Measurements from ENCODE around the gene NHERF2.

NHERF2 gene

GRCh38 chr16:2039274-2040031, 12.8 kb downstream of the NHERF2 start:
- no peak overlapping the region for H3K27ac ChIP-seq (ENCODE audit: low read length)

GRCh38 chr16:2040041-2040786, 13.5 kb downstream of the NHERF2 start:
- Histone ChIP-seq H3F3A (ENCODE audit: insufficient read depth, low read length) (no peaks in the 10 kb centered on the region), H3K27me3 (replicated peaks; ENCODE audit: insufficient read depth, low read length) (peaks cover 14% of the 10 kb centered on the region), H4K20me1 (ENCODE audit: insufficient read depth, low read length) (no peaks in the 10 kb centered on the region), H3K27ac (ENCODE audit: low read length) (no peak overlapping the region), H3K9me3 (replicated peaks; ENCODE audit: insufficient read depth, low read length) (no peaks in the 10 kb centered on the region), H3K4me3 (ENCODE audit: low read length) (no peak overlapping the region), H3K4me1 (ENCODE audit: low read length) (no peaks in the 10 kb centered on the region), H3K4me2 (ENCODE audit: low read depth, low read length) (no peak overlapping the region), H2AFZ (ENCODE audit: low read length) (no peak overlapping the region), H3K9me2 (replicated peaks; ENCODE audit: insufficient read depth, low read length) (no peaks in the 10 kb centered on the region), H3K9ac (ENCODE audit: low read length) (no peak overlapping the region), H3K79me2 (ENCODE audit: low read length) (no peaks in the 10 kb centered on the region), H3K36me3 (replicated peaks; ENCODE audit: insufficient read depth, low read length) (no peaks in the 10 kb centered on the region)
- TF ChIP-seq EZH2 (optimal IDR thresholded peaks at IDR 0.05; ENCODE audit: low read depth, low read length) = no peak
- no peak for TF ChIP-seq EZH2phosphoT487 (IDR thresholded peaks at IDR 0.05; ENCODE audit: low read length)
- TF ChIP-seq CTCF (IDR thresholded peaks at IDR 0.05; ENCODE audit: low read length) = no peak
- DNase-seq = no peak

More at GRCh38 chr16:2039274-2040031, 12.8 kb downstream of the NHERF2 start:
- no peaks in the 10 kb centered on the region for H3K9me3 ChIP-seq (replicated peaks; ENCODE audit: insufficient read depth, low read length)
- no peak for DNase-seq
- no peaks in the 10 kb centered on the region for H3K79me2 ChIP-seq (ENCODE audit: low read length)
- no peak overlapping the region for H3K4me2 ChIP-seq (ENCODE audit: low read depth, low read length)
- H3F3A ChIP-seq (ENCODE audit: insufficient read depth, low read length) = no peaks in the 10 kb centered on the region
- H3K4me3 ChIP-seq (ENCODE audit: low read length) = no peak overlapping the region
- H3K27me3 ChIP-seq (replicated peaks; ENCODE audit: insufficient read depth, low read length) = peaks cover 21% of the 10 kb centered on the region
- no peak overlapping the region for H3K9ac ChIP-seq (ENCODE audit: low read length)
- H4K20me1 ChIP-seq (ENCODE audit: insufficient read depth, low read length) = no peaks in the 10 kb centered on the region
- no peaks in the 10 kb centered on the region for H3K9me2 ChIP-seq (replicated peaks; ENCODE audit: insufficient read depth, low read length)
- no peaks in the 10 kb centered on the region for H3K36me3 ChIP-seq (replicated peaks; ENCODE audit: insufficient read depth, low read length)
- no peak overlapping the region for H2AFZ ChIP-seq (ENCODE audit: low read length)
- TF ChIP-seq EZH2phosphoT487 (IDR thresholded peaks at IDR 0.05; ENCODE audit: low read length) (no peak), EZH2 (optimal IDR thresholded peaks at IDR 0.05; ENCODE audit: low read depth, low read length) (no peak), CTCF (IDR thresholded peaks at IDR 0.05; ENCODE audit: low read length) (no peak)
- H3K4me1 ChIP-seq (ENCODE audit: low read length) = no peaks in the 10 kb centered on the region

- Histone ChIP-seq H3K79me2 (ENCODE audit: low read length) (no peaks in the 10 kb centered on the region), H3K4me1 (ENCODE audit: low read length) (no peaks in the 10 kb centered on the region), H3K9me3 (replicated peaks; ENCODE audit: insufficient read depth, low read length) (no peaks in the 10 kb centered on the region), H3K27me3 (replicated peaks; ENCODE audit: insufficient read depth, low read length) (peaks cover 9% of the 10 kb centered on the region; the same call in 1 of the 2 replicates), H3K36me3 (replicated peaks; ENCODE audit: insufficient read depth, low read length) (no peaks in the 10 kb centered on the region), H3F3A (ENCODE audit: insufficient read depth, low read length) (no peaks in the 10 kb centered on the region), H3K27ac (ENCODE audit: low read length) (no peak overlapping the region), H3K4me3 (ENCODE audit: low read length) (no peak overlapping the region), H3K9ac (ENCODE audit: low read length) (no peak overlapping the region), H3K4me2 (ENCODE audit: low read depth, low read length) (no peak overlapping the region), H3K9me2 (replicated peaks; ENCODE audit: insufficient read depth, low read length) (no peaks in the 10 kb centered on the region), H2AFZ (ENCODE audit: low read length) (no peak overlapping the region), H4K20me1 (ENCODE audit: insufficient read depth, low read length) (no peaks in the 10 kb centered on the region)
- DNase-seq = no peak
- TF ChIP-seq CTCF (IDR thresholded peaks at IDR 0.05; ENCODE audit: low read length) = no peak
- no peak for TF ChIP-seq EZH2phosphoT487 (IDR thresholded peaks at IDR 0.05; ENCODE audit: low read length)
- no peak for TF ChIP-seq EZH2 (optimal IDR thresholded peaks at IDR 0.05; ENCODE audit: low read depth, low read length)
These were observed 14.3 kb downstream of the NHERF2 start for GRCh38 chr16:2040787-2041522.
